ENCODE results near the gene UBE2D3.
"Not testable (repeated sequence)": the region's sequence is repeated elsewhere in the genome, so short reads cannot be mapped to it uniquely, and the experiment has no call there.

Gene UBE2D3

DNA sequence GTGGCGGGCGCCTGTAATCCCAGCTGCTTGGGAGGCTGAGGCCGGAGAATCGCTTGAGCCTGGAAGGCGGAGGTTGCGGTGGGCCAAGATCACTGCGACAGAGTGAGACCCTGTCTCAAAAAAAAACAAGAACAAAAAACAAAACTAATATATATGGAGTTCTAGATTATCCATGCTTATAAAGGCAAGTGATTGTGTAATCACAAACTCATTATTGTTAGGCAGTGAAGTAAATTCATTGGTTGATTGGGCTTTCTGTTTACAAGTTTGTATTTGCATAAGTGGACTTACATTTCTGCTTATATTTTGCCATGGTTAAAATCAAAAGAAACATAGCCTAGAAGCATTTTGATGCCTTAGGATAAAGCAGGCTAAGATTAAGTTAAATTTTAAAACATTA lies 2.5 kb upstream of the UBE2D3 start:
- DNase-seq (ENCODE audit: low spot score) = no peak

DNA sequence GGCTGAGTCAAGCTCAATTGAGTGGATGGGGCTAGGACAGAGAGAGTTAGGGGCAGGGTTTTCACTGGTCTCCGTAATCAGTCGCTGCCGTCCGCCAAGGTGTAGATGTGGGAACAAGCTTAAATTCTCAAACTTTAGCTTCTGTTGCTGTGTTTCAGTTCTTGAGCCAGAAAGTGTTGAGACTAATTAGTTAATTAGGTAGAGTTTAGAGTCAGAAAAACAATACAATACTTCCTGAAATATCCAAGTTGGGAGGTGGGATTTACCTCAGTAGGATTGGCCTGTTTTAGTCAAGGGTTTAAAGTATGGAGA lies 1.1 kb upstream of the UBE2D3 start:
- DNase-seq (ENCODE audit: low spot score) = no peak

DNA sequence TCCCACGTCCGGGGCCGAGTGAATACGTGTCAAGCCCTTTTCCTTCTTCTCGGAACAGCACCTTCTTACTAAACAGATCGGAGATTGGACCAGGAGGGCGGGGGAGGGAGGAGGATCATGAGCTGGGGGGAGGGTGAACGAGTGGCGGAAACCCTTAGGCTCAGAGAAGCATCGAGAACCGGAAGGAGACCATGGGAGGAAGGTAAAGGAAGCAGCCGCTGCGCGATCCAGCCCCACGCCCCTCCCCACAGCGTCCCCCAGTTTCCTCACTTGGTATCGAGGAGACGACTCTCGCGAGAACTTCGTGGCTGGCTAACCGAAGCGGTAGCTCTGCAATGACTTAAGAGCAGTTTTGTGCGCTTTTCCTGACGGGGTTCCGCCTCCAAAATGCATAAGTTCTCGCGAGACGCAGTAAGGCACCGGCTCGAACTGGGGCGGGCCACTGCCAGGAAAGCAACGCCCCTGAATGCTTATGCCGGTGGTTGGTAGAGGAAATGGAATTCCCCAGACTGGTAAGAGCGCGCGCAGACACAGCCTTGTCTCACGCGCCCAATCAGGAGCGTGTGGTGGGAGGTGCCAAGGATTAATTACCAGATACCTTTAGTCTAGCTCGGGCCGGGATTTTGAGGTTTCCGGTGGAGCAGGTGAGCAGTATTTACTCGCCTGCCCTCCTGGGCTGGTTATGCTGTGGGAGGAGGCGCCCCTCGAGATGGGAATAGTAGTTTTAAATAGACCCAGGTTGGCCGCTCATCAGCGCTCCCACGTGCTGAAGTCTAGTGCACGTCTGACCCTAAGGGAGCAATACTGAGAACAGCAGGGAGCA lies 534 bp upstream of the UBE2D3 start:
- DNase-seq (ENCODE audit: low spot score) = peak; percentile 87

DNA sequence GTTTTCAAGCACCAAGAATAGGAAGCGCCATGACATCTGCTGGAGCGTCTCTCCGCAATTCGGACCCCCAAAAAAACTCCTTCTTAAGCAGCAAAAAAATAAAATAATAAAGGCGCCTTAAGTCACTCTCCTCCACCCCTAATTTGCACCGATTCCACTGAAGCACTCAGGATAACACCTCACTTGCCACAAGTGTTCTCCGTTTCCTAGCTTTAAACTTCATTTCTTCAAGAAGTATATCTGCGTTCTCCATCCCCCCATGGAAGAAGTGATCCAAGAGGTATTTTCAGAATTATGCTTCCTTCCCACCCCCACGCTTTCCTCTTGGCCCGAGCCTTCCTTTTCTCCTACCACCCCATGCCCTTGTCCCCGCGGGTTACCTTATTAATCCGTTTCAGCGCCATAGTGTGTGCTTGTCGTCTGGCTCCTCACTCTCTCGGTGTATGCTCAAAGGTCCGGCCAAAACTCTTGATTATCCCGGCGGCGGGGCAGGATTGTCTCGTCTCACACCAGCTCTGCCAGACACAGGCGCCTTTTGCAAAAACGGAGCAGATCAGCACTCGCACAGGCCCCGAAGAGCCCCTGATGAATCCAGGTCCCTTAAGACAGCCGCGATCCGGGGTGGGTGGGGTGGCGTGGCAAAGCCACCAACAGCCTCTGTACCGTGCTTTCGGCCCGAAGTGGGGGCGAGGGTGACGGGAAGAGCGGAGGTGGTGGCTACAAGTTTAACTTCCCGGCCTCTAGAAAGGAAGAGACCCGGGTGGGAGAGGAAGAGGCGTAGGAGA lies 1.1 kb downstream of the UBE2D3 start:
- no peak for DNase-seq (ENCODE audit: low spot score)

DNA sequence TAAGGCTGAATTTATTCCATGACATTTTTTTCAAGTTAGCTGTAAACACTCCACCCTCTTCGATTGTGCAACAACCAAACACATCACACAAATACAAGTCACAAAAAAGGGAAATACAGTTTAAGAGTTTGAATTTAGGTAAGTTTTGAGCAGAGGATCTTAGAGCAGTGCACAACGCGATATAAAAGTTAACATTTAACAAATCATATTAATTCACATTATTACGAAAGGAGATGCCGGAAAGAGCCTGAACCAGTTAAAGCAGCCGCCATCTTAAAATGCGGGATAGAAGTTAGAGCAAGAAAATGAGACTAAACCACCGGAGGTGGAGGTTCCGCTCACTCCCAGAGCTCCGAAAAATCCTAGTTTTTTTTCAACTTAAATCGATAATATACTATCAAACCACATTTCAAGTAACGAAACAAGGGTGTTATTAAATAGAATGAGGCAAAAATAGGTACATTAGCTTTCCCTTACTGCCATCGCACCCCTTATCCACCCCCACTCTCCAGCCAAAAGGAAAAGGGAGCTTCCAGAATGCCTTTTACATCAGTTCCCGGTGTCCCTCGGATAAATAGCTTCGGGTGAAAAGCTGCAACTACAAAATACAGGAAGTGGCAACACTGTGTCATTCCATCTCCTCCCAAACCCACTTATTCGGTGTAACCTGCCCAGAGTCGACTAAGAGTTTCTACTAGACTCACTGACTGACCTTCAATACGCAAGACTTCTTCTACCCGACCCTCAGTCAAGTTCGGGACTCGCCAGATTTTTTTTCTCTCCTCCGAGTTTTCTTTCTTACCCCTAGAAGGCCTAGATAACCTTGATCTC lies 1.9 kb downstream of the UBE2D3 start:
- peak; percentile 27 for DNase-seq (ENCODE audit: low spot score)

DNA sequence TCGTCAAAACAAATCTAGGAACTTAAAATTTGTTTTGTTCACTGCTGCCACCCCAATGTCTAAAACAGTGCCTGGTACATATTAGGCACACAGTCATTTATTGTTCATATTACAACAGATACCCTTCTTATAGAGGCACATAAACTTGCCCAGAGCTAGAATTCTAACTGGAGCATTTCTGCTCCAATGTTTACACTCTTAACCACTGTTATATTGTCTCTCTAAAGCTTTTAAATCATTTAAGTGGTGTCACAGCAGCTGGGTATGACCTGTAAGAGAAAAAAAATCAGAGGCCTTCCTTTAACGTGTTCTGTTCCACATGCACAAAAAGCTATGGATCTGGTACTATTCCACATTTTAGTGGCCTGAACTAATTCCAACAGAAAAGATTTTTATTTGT lies 3.0 kb downstream of the UBE2D3 start:
- no peak for DNase-seq (ENCODE audit: low spot score)

DNA sequence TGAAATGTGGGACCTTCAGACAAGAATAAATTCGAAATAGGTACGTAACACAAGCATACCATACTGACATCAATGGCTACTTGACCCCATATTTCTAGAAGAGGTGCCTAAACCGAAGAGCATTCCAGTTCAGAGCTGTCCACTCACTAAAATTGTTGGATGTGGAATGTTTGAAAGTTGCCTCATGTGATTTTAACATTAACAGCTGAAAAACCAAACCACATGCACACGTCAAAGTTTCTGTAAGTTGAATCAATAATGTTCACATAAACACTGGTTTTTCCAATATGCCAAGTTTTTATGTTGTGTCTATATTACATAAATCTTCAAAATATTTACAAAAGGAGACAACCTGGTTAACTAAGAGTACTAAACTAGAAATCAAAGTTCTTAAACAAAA lies 3.5 kb downstream of the UBE2D3 start:
- no peak for DNase-seq (ENCODE audit: low spot score)

DNA sequence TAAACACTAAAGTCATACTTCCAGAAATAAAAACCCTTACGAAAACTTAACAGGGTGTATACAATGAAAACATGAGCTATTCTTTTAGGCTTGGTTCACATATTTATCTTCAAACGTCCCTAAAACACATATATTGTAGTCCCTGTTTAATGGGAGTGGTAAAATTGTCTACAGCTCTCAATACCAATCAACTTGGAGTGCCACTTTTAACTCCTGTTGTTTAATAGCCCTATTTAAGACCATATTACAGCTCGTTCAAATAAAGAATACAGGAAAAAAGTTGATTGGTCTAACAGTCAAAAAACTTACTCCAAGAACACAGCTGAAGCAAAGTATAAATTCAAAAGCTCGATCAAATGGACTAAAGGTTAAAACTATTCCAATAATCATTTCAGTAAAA lies 3.9 kb downstream of the UBE2D3 start:
- DNase-seq (ENCODE audit: low spot score) = no peak

DNA sequence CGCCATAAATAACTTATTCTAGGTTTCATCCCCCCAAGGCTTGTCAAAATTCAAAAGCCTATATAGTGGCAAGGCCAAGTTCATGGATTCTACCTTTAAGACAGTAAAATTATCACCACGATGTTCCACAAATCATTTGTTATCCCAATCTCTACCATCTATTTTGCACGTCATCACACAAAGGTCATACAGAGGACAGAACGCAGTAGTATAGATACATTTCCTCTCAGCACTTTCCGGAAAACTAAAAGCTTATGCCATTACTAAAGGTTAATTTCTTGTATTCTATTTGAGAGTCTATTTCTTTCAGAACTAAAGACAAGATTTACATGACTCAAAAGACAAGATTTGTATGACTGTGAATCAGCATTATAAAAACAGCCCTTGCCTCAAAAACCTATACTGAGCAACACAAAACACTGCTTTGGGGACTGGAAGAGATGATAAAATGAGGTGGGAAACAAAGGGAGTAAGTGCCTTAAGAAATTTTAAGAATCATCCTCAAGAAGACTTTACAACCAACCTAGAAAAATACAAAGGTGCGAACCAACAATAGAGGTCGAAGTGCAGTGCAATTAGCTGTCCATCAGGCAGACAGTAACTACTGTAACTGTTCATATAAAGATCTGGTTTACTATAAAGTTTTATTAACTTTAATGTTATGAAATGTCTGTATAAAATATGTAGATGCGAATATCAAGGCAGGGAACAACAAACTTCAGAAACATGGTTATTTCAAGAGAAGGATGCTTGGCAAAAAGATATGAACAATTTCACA lies 7.6 kb downstream of the UBE2D3 start:
- DNase-seq (ENCODE audit: low spot score) = no peak

DNA sequence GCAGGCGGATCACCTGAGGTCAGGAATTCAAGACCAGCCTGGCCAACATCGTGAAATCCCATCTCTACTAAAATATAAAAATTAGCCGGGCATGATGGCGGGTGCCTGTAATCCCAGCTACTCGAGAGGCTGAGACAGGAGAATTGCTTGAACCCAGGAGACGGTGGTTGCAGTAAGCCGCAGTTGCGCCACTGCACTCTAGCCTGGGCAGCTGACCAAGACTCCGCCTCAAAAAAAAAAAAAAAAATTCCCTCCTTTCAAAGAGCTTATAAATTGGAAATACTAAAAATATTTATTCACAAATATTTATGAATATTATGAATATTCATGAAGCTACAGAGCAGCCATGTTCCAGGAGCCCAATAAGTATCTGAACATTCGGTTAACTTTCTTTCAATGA lies 8.3 kb downstream of the UBE2D3 start:
- DNase-seq (ENCODE audit: low spot score) = not testable (repeated sequence)

DNA sequence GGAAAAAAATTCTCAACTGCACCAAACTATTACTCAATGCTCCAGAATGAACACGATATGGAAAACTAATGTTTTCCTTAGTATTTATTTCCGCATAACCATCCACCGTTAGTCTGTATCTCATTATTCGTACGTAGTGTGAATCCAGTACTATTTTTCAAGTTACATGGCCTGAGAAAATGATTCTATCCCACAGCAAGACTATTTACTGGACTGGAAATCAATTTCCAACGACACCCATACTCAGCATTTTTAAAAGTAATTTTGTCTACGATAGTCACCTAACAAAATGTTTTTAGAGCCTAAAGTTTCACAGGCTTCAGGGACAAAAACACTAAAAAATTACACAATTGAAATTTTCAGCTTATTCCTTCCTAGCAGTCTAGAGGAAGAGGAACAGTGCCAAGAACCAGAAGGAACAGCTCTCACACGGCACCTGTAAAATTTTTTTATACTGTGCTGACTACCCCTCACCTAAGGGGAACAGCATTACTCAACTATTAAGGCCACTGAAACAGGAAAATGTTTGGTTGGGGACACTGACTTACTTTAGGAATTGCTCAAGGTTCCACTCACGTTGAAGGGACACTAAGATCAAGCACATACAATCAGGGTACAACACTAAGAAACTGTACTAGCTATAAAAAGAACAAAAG lies 9.6 kb downstream of the UBE2D3 start:
- no peak for DNase-seq (ENCODE audit: low spot score)

DNA sequence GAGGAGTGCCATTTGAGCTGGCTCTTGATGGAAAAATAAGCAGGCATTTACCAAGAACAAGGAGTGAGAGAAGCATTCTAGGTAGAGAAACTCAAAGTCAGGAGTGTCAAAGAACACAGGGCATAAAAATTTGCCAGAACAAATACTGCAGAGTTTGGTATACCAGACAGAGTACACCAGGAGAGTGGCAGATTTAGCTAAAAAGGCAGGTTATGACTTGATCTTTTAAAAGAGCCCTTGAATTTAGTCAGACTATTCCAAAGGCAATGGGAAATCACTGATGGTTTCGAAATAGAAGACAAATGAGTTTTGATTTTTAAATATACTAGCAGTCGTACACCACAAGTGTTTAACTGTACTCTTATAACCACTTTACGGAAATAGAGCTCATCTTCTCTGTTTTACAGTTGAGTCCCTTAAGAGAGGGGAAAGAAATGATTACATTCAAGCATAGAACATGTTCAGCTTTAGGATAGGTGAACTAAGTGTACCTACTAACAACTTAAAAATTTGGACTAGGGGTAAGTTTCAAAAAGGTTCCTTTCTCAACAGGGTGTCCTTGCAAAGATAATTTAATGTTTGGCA lies 10.2 kb downstream of the UBE2D3 start:
- no peak for DNase-seq (ENCODE audit: low spot score)

DNA sequence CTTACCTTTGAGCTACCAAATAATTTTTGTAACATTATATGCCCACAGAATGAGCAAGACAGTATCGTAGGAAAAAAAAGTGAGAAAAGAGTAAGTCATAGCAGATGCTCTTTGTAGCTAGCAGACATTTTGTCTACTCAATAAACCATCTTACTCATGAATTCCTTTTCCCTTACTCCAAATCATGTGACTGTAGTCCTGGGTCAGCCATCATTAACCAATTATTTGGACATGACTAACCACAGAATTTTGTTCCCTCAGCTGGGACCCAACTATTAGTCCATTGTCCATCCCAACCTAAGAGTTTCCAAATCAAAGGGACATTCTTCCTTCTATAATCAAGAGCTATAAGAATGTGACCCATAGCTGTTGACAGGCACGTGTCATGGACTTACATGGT lies 11.4 kb downstream of the UBE2D3 start:
- DNase-seq (ENCODE audit: low spot score) = no peak

DNA sequence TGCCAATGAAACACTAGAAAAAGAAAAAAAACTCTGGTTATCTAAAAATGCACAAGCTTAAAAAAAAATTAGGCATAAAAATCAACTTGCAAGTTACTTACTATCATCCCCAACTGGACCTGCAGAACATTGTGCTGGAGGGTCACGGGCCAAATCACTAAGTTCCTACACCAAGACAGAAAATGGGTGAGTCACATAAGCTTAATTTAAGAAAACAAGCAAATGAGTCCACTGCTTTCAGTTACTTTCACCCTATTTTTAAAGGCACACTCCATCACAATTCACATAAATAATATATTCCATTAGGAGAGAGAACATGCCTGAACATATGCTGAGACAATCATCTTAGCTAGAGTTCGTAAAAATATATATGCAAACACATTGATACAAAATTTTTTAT lies 17.7 kb downstream of the UBE2D3 start:
- no peak for DNase-seq (ENCODE audit: low spot score)

DNA sequence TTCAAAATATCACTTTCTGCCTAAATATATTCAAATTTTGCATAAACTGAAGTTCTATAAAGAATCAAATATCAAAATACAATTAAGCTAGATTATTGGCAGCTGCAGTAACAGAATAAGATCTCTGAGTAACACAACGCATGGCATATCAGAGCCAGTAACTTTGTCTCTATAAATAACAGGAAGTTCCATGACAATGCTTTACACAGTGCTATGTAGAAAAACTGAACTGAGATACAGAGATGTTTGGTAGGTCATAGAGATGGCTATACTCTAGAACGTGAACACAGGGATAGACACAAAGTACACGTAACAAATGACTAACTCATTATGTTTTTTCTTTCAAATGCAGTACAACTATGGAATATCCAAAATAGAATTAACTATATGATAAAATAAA lies 18.2 kb downstream of the UBE2D3 start:
- no peak for DNase-seq (ENCODE audit: low spot score)

DNA sequence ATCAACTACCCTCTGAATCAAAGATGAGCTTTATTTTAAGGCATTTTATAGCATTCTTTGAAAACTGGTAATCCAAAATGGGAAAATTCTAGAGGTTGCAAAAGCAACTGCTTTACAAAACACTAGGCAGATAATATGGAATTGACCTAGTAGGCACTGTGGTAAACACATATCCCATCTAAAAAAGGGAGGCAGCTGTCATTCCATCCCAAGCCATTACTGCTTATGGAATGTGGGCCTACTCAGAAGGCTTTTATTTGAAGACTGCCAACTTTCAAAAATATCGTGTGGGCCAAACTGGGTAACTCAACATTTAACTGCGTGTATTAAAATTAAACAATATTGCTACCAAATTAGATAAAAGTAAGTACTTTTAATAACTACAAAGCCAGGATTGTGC lies 19.3 kb downstream of the UBE2D3 start:
- DNase-seq (ENCODE audit: low spot score) = no peak

DNA sequence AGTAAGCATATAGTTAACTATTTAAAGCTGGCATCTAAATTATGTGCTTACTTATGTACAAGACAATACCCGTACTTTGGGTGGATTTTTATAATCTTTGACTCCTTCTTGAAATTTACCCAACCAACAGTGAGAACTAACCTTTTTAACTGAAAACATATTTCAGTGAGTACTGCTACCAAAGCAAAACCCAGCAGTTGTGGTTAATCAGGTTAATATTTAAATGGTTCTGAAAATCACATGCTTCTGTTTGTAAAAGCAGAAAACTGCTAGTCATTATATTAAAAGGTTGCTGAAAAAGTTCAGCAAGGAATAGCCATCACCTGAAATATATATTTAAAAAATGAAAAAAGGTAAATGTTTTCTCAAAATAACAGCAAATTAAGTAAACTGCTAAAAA lies 20.0 kb downstream of the UBE2D3 start:
- DNase-seq (ENCODE audit: low spot score) = no peak

DNA sequence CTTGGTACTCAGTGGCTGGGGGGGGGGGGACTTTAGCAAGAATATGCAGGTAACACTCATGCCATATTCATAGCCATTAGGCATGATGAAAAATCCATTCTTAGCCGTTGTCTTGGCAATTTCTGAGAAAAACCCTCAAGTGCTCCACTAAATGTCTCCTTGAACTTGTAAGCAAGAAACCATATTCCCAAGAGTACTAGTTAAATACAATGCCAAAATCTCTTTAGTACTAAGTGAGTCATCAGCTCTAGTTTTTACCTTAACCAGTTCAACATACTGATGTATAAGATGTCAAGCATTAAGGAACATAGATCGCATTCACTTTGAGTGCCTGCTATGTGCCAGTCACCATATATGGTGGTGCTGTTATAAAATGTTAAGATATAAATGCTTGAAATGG lies 27.5 kb downstream of the UBE2D3 start:
- no peak for DNase-seq (ENCODE audit: low spot score)

DNA sequence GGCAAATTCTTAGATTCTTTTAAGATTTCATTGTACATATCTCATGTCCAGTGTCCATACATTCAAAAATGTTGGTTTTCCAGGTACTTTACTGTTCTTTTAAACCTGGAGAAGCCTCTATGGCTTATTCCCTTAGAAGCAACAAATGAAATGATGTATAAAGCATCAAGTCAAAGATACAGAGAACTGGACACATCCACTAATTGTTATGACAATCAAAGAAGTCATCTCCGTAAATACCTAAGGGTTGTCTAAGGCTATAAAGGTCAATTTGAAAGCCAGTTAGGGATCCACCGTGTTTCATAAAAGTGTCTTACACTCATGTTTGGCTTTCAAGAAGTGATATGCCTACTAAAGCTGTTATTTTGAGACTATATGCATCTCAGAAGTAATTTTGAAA lies 32.4 kb downstream of the UBE2D3 start:
- DNase-seq (ENCODE audit: low spot score) = no peak

DNA sequence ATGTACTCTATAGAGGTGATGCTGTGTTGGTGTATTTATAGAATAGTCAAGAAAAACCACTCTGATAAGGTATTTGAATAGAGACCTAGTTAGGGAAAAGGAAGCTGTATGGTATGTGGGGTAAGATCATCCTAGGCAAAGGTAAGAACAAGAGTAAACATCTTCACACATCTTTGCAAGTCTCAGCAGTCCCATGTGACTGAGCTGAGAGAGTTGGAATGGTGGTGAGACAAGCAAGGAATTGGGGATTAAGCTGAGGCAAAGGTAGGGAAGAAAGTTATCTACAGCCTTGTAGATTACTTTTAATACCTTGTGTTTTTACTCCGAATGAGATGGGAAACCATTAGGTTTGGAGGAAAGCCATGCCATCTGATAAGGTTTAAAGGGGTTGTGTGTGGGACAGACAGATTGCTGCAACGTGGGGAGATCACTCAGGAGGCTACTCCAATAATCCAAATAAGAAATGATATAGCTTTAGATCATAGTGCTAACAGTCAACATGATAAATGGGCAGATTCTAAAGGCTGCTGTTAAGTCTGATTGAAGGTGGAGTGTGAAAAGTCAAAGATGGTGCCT lies 34.9 kb downstream of the UBE2D3 start:
- DNase-seq (ENCODE audit: low spot score) = no peak

DNA sequence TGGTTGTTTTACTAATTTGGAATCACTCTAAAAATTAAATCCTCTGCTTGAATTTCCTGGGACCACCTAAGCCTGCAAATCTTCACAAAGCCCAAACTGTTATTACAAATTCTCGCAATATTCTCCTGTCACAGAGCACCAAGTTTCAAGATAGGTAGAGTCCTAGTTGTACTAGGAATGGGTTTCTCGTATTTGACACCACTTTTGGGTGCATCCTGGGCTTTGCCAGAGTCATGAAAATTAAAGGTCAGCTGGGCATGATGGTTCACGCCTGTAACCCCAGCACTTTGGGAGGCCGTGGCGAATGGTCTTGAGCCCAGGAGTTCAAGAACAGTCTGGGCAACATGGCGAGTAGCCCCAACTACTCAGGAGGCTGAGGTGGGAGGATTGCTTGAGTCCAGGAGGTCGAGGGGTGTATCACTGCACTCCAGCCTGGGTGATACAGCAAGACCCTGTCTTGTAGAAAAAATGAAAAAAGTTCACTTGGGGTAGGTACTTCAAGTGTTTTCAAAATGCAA lies 36.0 kb downstream of the UBE2D3 start:
- DNase-seq (ENCODE audit: low spot score) = no peak
